ENCODE measurements around the gene VPS26B. TPM values are rescaled to one million over a fixed set of nuclear protein-coding genes. Genes with fewer than 3 reads are reported as not detected.

Gene VPS26B
- total and polyA plus RNA-seq, 9 donors: 19.4 to 46.5 (median 36.3) TPM

DNA sequence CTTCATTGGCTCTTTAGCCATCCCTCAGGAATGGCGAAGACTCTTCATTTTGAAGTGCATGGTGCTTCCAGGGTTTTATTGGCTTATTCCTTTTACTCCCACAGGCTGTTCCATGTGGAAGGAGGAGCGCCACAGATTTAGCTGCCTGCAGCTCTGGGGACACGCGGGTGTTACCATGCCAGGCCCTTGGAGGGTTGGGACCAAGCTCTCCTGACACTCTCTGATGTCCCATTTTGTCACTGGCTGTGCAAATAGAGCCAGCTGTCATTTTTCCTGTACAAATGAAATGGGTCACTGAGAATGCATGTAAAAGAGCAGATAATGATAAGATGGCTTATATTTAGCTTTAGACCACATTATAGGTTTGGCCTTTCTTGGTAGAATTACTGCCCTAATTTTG lies 19.4 kb downstream of the VPS26B start:
- WGBS, 3 donors: 93 to 96% (median 93%) methylated on average over 4 of the region's 4 CpGs
- no peaks in the 10 kb centered on the region for H3K36me3 ChIP-seq

DNA sequence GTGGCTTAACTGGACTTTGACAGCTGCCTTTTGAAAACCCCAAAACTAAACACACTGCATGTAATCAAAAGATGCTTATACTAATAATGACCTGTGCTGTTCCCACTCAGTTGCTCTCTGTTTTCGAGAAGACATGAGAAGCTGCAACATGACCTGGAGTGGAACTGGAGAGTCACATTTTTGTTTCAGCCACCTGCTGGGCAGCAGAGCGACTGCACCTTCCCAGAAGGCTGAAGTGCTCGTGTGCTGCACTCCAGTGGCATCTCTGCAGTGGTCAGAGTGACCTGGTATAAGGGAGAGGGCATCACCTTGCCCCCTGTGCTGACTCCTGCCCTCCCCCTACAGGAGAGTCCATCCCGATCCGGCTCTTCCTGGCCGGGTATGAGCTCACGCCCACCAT lies 20.1 kb downstream of the VPS26B start:
- no peak overlapping the region for H3K4me3 ChIP-seq
- no peaks in the 10 kb centered on the region for H3K36me3 ChIP-seq

More for the DNA sequence above, 19.4 kb downstream of the VPS26B start:
- H3K9me3 ChIP-seq: no peaks in the 10 kb centered on the region
- intact Hi-C loops (cut with DNase I): no loop called here
- H3K27ac ChIP-seq: no peak overlapping the region
- no peaks in the 10 kb centered on the region for H3K27me3 ChIP-seq
- H3K4me1 ChIP-seq (ENCODE audit: insufficient read depth): no peaks in the 10 kb centered on the region
- no peak overlapping the region for H3K4me3 ChIP-seq
- no peak for DNase-seq
- TF ChIP-seq EP300 (IDR thresholded peaks at IDR 0.05) (no peak), POLR2A (IDR thresholded peaks at IDR 0.05) (no peak)
- TF ChIP-seq, protein P1, sequence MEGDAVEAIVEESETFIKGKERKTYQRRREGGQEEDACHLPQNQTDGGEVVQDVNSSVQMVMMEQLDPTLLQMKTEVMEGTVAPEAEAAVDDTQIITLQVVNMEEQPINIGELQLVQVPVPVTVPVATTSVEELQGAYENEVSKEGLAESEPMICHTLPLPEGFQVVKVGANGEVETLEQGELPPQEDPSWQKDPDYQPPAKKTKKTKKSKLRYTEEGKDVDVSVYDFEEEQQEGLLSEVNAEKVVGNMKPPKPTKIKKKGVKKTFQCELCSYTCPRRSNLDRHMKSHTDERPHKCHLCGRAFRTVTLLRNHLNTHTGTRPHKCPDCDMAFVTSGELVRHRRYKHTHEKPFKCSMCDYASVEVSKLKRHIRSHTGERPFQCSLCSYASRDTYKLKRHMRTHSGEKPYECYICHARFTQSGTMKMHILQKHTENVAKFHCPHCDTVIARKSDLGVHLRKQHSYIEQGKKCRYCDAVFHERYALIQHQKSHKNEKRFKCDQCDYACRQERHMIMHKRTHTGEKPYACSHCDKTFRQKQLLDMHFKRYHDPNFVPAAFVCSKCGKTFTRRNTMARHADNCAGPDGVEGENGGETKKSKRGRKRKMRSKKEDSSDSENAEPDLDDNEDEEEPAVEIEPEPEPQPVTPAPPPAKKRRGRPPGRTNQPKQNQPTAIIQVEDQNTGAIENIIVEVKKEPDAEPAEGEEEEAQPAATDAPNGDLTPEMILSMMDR (IDR thresholded peaks at IDR 0.05): no peak

DNA sequence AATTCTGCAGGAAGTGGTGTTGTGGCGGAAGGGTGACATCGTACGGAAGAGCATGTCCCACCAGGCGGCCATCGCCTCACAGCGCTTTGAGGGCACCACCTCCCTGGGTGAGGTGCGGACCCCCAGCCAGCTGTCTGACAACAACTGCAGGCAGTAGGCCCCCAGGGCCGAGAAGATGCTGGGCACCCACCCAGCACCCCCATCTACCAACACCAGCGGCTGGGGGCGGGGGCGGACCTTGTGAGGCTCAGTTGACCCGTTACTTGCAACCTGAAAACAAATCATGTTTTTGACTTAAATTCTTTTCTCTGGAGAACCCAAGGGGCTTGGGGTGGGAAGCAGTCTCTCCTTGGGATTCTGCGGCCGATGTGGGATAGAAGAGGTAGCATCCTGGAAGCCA lies 21.0 kb downstream of the VPS26B start:
- no peaks in the 10 kb centered on the region for H3K4me1 ChIP-seq (ENCODE audit: insufficient read depth)
- WGBS, 3 donors: 86 to 92% (median 86%) methylated on average over 14 of the region's 14 CpGs
- H3K4me3 ChIP-seq: no peak overlapping the region
- no peak overlapping the region for H3K27ac ChIP-seq
- H3K9me3 ChIP-seq: no peaks in the 10 kb centered on the region
- no peaks in the 10 kb centered on the region for H3K27me3 ChIP-seq
- TF ChIP-seq, protein P1 (IDR thresholded peaks at IDR 0.05): no peak
- TF ChIP-seq EP300 (IDR thresholded peaks at IDR 0.05) (no peak), POLR2A (IDR thresholded peaks at IDR 0.05) (no peak)
- intact Hi-C loops (cut with DNase I): no loop called here
- no peak for DNase-seq
- no peaks in the 10 kb centered on the region for H3K36me3 ChIP-seq

More for the DNA sequence above, 20.1 kb downstream of the VPS26B start:
- intact Hi-C loops (cut with DNase I): no loop called here
- H3K9me3 ChIP-seq: no peaks in the 10 kb centered on the region
- no peak for DNase-seq
- WGBS, 3 donors: 37 to 47% (median 37%) methylated on average over 7 of the region's 7 CpGs
- no peak overlapping the region for H3K27ac ChIP-seq
- no peaks in the 10 kb centered on the region for H3K4me1 ChIP-seq (ENCODE audit: insufficient read depth)
- H3K27me3 ChIP-seq: no peaks in the 10 kb centered on the region
- no peak for TF ChIP-seq EP300 (IDR thresholded peaks at IDR 0.05)
- no peak for TF ChIP-seq POLR2A (IDR thresholded peaks at IDR 0.05)
- TF ChIP-seq, protein P1 (IDR thresholded peaks at IDR 0.05): no peak

DNA sequence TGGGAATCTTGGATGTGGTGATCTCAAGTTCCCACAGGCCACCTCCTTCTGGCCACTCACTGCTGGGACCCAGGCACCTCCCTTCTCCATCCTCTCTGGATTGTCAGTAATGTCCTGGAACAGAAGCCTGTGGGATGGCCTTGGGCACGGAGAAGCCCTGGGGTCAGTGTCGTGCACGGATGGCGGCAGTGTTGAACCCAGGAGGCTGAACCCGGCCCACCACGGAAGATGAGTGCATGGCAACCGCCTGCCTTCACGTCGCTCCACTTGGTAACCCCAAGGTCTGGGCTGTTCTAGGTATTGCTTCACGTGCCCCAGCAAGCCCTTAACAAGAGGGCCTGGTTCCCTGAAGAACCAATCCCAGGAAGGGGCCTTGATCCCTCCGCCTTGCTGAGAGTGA lies 21.6 kb downstream of the VPS26B start:
- no peaks in the 10 kb centered on the region for H3K4me1 ChIP-seq (ENCODE audit: insufficient read depth)
- TF ChIP-seq EP300 (IDR thresholded peaks at IDR 0.05) (no peak), POLR2A (IDR thresholded peaks at IDR 0.05) (no peak)
- TF ChIP-seq, protein P1 (IDR thresholded peaks at IDR 0.05): no peak
- H3K27ac ChIP-seq: no peak overlapping the region
- H3K9me3 ChIP-seq: no peaks in the 10 kb centered on the region
- 75 to 93% (median 82%) methylated on average over 11 of the region's 11 CpGs for WGBS, 3 donors
- intact Hi-C loops (cut with DNase I): no loop called here
- no peaks in the 10 kb centered on the region for H3K27me3 ChIP-seq
- H3K36me3 ChIP-seq: no peaks in the 10 kb centered on the region
- DNase-seq: no peak
- no peak overlapping the region for H3K4me3 ChIP-seq
